ENCODE results near the gene JAM3.
"Not testable (repeated sequence)": the region's sequence is repeated elsewhere in the genome, so short reads cannot be mapped to it uniquely, and the experiment has no call there.

JAM3 gene

DNA sequence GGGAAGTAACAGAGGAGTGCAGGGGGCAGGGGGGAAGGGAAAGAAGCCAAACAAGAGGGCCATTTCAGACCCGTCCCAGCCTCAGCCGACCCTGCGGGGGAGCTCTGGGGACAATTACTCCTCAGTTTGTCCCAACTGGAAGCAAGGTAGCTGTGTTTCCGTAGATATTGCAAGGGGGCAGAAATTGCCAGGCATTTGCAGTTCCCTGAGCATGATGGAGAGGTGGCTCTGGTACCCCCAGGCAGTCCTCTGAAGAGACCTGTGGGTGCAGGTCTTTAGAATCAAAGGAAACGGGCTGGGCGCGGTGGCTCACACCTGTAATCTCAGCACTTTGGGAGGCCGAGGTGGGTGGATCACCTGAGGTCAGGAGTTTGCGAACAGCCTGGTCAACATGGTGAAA, 13.8 kb upstream of the JAM3 start:
- no peak for DNase-seq (ENCODE audit: low read depth, low spot score)
- H3K27ac ChIP-seq, result no peak overlapping the region

DNA sequence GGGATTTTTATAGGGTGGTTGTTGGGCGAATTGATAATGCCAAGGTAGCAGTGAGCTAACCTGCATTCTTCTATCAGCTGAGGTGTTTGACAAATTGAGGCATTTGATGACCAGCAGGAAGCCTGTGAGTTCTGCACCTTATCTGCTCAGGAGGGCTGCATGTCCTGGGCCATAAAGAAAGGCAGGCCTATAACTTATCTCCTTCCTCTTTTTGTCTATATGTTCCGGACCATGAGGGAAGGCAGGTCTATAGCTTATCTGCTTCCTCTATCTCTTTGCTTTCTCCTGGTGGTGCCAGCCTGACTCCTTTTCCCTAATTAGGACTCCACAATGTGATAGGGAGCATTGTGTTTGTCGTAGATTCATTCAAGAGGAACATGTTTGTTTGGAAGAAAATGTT, 8.6 kb upstream of the JAM3 start:
- H3K27ac ChIP-seq, result no peak overlapping the region
- no peak for DNase-seq (ENCODE audit: low read depth, low spot score)

DNA sequence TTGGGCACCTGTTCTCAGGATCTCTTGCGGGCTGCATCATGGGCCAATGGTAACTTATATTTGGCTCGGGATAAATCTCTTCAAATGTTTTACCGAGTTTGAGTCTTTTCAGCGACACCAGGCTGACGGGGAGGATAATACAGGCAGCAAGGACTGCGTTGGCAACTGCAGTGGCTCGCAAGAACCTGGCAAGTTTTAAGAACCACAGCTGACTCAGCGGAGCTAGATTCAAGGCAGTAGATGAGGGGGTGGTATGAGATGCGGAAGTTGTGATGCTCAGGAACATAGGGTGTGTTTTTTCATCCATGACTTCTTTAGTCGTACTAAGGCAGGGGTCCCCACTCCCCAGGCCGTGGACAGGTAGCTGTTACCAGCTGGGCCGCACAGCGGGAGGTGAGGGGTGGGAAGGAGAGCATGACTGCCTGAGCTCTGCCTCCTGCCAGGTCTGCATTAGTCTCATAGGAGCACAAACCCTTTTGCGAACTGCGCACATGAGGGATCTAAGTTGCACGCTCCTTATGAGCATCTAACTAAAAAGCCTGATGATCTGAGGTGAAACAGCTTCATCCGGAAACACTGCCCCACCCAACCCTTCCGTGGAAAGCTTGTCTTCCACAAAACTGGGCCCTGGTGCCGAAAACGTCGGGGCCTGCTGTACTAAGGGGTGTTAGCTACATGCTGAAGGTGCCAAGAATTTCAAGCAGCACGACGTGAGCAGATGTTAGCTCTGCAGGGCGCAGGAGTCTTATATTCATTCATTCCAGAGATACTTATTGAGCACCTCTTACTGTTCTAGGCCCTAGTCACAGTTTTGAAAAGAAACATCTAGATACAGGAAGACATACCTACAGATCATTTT, 6.4 kb upstream of the JAM3 start:
- H3K27ac ChIP-seq, result no peak overlapping the region
- no peak for DNase-seq (ENCODE audit: low read depth, low spot score)

DNA sequence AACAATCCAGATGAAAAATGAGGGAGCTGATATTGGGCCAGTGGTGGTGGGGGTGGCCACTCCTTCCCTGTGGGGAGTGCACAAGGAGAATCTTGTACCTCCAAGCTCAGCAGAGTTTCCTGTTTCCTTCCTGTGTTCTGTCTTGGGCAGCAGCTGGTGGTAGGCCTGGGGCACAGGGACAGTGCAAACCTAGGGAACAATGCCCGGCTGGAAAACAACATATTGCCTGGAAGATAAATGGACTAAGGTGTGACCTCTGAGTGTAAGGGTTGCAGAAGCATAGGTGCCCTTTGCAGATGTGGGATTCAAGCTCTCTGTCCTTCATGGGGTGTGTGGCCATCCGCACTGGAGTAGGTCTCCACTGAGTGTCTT, 5.8 kb upstream of the JAM3 start:
- DNase-seq (ENCODE audit: low read depth, low spot score), result no peak
- no peak overlapping the region for H3K27ac ChIP-seq

DNA sequence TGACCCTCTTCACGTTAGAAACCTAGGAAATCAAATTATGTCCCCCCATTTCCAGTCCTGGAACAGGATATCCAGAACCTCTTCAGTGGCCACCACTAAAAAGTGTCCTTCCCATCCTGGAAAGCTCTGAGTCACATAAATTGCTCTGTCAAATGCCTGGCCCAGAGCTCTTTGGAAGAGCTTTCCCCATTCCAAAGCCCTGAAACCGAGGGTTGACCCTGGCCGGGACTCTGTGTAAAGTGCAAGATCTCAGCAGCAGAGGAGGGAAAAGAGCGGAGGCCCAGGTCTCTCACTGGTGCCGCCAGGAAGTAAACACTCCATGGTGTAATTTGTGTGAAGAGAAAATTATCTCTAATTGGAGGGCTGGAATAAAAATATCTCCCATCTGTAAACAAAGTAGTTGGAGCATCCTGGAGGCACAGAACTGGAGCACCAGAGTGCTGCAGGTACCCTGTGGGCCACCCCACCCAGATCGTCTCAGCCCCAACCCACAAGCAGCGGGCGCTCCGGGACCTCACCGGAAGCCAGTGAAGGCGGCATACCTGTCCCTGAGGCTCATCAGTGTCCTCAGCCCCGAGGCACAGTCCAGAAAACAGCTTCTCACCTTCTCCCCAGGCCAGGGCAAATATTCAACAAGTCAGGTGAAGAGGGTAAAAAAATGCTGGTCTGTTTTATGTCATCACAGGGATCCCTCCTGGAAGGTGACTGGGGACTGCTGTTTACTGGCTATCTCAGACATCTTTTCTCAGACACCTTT, 4.7 kb upstream of the JAM3 start:
- H3K27ac ChIP-seq, result no peak overlapping the region
- no peak for DNase-seq (ENCODE audit: low read depth, low spot score)

DNA sequence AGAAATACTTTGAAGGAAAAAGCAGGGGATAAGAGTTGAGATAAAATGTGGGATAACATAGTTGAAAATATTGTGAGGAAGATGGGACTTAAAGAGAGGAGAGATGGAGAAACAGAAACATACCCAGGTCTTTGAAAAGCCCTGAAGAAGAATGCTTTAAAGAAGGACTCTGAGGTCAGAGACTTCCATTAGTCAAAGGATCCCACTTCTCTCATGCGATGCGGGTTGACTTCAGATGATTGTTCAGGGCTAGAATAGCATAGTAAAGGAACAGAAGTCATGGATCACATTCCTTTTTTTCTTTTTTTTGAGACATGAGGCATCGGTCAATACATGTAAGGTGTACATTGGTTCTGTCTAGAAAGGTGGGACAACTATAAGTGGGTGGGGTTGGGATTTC, 3.5 kb upstream of the JAM3 start:
- no peak for DNase-seq (ENCODE audit: low read depth, low spot score)
- no peak overlapping the region for H3K27ac ChIP-seq

DNA sequence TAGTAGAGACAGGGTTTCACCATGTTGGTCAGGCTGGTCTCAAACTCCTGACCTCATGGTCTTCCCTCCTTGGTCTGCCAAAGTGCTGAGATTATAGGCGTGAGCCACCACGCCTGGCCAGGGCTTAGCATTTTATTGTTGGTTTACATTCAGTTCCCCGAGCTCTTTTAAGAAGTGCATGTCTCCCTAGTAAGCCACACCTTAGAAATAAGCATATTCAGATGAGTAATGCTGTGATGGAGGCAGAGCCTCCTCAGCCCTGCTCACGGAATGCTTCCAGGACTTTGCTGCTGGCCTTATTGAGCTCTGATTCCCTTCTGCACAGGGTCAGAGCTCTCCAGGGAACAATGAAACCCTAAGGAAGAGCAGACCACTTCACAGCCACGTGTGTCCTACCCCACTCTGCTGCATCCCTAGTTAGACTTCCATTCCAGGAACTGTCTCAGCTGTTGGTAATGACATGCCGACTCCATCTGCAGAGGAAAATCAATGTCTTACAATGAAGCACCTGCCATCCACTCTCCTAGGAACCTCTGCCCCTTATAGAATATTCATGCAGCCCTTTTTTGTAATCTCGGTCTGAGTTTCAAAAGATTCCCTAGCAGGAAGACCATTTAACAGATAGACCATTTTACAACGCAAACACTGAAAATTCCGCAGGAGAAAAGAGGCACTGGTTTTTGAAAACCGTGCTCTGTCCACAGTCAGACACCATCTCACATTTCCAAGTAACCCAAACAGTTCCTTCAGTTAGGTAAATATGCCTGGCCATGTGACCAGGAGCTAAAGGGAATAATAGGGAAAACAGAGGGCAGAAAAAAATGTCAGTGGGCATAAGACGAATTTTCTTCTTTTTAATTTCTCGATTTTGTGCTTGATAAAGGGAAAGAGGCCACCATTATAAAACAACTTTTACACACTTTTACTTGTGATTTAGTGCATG, 1.7 kb upstream of the JAM3 start:
- no peak overlapping the region for H3K27ac ChIP-seq
- DNase-seq (ENCODE audit: low read depth, low spot score), result no peak

DNA sequence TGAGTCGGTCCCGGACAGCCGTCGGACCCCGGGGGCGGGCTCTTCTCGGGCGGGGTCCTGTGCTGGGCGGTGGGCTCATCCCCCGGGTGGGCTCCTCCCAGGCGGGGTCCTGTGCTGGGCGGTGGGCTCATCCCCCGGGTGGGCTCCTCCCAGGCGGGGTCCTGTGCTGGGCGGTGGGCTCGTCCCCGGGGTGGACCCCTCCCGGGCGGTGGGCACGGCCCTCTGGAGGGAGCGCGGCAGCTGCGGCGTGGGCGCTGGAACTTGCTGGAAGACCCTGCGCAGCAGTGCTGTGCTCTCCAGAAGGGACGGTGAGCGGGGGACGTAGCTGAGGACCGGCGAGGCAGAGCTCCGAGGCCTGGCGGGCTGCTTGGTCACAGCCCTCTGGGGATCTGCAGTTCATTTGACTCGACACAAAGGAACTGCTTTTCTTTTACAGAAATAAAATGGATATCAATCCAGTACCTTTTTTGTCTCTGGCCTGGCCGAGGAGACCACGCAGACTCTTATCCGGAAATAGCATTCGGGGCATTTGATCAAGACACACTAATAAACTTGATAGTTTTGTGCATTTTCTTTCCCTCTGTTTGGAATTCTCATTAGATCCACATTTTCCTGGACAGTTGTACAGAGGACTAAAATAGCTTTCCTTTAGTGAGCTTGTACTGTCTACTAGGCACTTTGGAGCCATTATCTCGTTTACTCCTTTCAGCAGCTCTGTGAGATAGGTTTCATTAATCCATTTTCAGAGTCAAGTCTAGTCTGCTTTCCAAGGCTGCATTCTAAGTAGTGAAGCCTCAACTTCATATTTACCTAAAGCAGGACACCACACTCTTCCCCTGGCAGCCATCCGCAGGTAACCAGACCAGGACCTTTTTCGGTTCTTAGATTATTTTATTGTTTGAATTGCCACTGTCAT, 812 bp downstream of the JAM3 start:
- DNase-seq (ENCODE audit: low read depth, low spot score), result no peak
- H3K27ac ChIP-seq, result no peak overlapping the region

DNA sequence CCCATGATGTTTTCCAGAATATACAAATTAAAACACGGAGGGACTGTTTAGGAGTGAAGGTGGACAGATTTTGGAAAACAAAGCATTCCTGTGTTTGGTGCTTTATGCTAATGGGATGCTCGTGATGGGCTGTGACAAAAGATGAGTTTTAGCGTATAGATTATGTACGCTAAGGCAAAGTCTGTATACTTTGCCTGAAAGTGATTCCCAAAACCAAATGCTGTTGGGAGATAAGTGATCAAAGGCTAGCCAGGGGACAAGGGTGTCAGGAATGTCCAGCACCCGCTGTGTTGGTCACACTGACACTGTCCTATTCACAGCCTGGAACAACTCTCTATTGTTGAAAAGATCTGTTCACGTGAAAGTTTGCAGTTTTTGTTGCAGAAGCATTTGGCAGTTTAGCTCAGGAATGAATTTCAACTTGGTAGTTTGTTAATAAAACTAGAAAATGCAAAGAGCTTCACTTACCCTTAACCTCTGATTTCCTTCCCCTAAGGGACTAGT, 1.5 kb downstream of the JAM3 start:
- no peak for DNase-seq (ENCODE audit: low read depth, low spot score)
- H3K27ac ChIP-seq, result no peak overlapping the region

DNA sequence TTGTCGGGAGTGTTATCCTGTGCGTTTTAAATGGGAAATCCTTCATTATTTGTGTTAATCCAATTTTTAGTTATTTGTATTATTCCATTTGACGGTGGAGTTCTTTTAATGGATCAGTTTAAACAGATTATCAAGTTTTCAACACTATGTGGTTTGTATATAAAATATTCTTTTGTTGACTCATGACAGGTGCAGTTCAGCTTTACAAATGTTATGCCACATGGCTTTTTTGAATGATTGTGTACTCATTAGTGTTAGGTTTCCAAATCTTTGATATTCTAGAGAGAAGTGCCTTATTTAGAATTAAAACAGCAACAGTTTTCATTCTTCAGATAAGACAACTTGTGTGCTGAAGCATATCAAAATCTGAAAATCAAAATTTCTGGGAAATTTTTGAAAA, 2.4 kb downstream of the JAM3 start:
- H3K27ac ChIP-seq, result no peak overlapping the region
- DNase-seq (ENCODE audit: low read depth, low spot score), result no peak

DNA sequence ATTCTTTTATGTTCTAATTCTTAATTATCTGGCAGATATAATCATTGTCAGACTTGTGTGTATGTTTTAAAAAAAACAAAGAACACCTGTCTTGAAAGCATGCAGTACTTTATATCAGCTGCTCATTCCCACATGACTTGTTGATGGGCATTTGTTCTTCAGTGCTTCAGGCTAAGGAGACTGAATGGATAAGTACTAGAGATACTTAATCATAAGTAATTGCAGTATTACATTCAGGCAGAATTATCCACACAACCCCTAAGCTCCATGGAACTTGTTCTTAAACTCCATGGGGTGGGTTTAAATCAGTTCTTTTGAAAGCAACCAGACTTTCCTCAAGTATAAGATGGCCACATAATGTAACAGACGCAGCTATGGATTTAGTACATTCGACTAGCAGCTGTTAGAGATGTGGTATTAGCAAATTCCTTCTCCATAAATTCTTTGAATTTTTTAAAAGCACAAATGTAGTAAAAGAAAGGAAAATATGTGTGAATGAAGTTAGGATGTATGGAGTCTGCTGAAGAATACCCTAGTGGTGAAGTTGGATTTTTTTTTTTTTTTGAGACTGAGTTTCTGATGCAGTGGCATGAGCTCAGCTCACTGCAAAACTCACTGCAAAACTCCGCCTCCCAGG, 3.0 kb downstream of the JAM3 start:
- H3K27ac ChIP-seq, result no peak overlapping the region
- DNase-seq (ENCODE audit: low read depth, low spot score), result no peak

DNA sequence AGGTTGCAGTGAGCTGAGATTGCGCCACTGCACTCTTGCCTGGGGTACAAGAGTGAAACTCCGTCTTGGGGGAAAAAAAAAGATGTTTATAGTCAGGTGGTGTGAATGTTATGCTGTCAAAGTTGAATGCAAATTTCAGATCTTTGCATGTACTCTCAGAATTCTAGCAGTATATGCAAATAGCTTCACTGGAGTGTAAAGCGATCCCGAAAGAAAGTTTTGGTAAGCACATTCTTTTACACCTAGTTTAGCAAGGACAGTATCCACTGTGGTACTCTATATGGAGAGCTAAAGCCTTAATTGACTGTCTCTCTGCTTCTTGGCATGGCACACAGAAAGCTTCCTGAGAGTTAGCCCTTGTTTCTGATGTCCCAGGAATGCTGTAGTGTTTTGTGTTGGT, 4.0 kb downstream of the JAM3 start:
- H3K27ac ChIP-seq, result no peak overlapping the region
- DNase-seq (ENCODE audit: low read depth, low spot score), result no peak

DNA sequence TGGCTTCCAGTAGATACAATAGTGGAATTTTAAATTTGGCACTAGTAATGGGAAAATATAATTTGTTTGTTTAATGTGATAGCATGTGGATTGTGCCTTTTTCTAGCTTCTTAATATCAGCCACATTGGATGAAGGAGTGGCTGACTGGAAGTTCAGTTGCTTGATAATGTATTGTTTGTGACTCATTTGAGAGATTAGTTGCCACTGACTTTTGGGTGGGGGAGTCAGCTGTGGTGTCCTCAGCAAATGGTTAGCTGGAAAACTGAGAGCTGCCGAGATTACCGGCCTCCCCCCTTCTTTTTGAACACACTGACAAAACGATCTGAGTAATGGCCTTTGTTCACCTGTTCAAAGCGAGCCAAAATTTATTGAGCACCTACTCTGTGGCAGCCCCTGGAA, 5.5 kb downstream of the JAM3 start:
- H3K27ac ChIP-seq, result no peak overlapping the region
- DNase-seq (ENCODE audit: low read depth, low spot score), result no peak

DNA sequence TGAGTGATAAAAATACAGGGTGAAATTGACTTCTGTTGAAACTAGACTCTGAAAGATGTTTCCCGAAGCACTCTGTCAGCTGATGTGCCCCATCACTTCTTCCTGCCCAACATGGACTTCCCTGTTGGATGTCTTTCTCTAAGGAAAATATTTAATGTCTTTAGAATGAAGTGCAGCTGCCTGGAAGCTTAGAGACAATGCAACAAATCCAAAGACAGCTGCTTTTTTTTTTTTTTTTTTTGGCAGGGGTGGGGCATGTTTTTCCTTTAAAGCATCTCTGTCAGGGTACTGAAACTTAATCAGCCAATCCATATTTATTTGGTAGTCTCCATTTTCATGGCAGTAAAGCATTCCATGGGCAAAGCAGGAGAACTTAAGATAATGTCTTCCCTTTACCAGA, 5.9 kb downstream of the JAM3 start:
- H3K27ac ChIP-seq, result no peak overlapping the region
- no peak for DNase-seq (ENCODE audit: low read depth, low spot score)

DNA sequence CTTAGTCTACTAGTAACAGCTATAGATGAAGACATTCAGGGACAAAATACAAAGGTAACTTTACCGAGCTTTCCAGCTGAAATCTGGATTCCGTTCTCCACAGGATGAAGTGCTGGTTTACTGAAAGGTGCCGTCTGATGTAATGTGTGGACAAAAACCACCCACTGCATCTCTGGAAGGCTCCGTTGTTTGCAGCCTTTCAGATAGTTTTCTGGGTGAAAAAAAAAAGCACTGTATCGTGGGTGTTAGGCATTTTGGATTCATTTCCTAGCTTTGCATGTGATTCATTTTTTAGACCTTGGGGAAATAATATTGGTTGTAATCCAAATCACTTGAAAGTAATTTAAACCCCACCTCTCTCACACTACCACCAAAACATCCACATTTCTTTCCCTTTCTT, 10.4 kb downstream of the JAM3 start:
- no peak for DNase-seq (ENCODE audit: low read depth, low spot score)
- no peak overlapping the region for H3K27ac ChIP-seq

DNA sequence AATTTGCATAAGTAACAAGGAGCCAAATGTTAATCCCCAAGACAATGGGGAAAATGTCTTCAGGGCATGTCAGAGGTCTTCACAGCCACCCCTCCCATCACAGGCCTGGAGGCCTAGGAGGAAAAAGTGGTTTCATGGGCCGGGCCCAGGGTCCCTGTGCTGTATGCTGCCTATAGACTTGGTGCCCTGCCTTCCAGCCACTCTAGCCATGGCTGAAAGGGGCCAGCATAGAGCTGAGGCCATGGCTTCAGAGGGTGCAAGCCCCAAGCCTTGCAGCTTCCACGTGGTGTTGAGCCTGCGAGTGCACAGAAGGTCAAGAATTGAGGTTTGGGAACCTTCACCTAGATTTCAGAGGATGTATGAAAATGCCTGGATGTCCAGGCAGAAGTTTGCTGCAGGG, 12.4 kb downstream of the JAM3 start:
- not testable (repeated sequence) for H3K27ac ChIP-seq; DNase-seq (ENCODE audit: low read depth, low spot score)

DNA sequence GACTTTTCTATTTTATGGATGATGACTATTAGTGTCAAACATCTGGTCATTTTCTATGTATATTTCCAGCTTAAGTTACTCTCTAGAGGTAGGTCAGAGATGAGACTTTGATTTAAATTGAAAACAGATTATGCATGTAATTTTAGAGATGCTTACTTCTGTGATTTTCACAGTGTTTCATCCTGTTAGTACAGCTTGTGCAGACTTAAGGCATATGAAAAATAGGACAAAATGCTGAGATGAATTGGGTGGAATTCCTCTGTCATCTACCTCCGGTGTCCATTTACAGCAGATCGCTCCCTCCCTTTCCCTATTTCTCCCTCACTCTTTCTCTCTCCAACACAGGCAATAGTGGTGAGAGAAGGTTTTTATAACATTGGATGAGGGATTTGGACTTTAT, 14.1 kb downstream of the JAM3 start:
- no peak for DNase-seq (ENCODE audit: low read depth, low spot score)
- no peak overlapping the region for H3K27ac ChIP-seq

DNA sequence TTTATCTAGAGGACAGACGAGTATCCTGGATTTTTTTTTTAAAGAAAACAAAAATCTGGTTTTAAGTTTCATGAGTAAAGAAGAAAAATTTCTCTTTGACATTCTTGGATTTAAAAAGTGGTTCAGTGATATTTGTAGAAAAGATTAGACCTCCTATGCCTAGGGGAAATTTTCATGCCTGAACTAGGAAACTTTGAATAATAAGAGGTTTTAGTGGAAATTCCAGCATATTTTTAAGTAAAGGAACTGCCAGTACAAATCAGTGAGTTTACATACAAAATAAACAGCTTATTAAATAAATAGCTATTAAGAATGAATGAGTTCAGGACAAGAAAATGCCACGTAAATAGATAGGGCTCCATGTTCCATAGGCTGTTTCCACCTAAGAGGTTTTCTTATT, 17.5 kb downstream of the JAM3 start:
- no peak overlapping the region for H3K27ac ChIP-seq
- DNase-seq (ENCODE audit: low read depth, low spot score), result no peak

DNA sequence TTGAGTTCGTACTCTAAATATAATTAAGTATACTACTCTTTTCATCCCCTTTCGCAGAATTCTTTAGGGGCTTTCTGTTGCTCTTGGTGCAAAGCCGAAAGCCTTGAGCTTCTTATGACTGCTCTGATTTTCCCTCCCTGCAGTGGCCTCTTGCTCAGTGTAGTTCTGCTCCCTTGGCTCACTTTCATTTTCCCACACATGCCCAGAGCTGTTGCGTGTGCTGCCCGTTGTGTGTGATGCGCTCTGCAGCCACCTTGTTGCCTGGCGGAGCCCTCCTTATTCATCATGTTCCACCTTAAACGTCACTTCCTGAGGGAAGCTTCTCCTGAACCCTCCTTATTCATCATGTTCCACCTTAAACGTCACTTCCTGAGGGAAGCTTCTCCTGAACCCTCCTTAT, 23.1 kb downstream of the JAM3 start:
- not testable (repeated sequence) for DNase-seq (ENCODE audit: low read depth, low spot score); H3K27ac ChIP-seq

Data from epithelial cell of prostate (primary cell).